ENCODE data around the gene TMEM184A.

Gene TMEM184A

GRCh38 chr7:1555813-1556543 lies at the start of gene TMEM184A:
Gene TMEM184A, minus strand, starts transcription at chr7:1556205. Its CDS starts 721 bp downstream, at chr7:1555484.
- no peak for DNase-seq

GRCh38 chr7:1604383-1604782 lies 48.4 kb upstream of the TMEM184A start:
- DNase-seq = no peak

GRCh38 chr7:1603346-1604225 lies 47.6 kb upstream of the TMEM184A start:
- no peak for DNase-seq

GRCh38 chr7:1602386-1602785 lies 46.4 kb upstream of the TMEM184A start:
- no peak for DNase-seq

- DNase-seq = no peak
Measured at GRCh38 chr7:1601956-1602355, 46.0 kb upstream of the TMEM184A start.

- no peak for DNase-seq
Measured at GRCh38 chr7:1599640-1600395, 43.8 kb upstream of the TMEM184A start.

- no peak for DNase-seq
Measured at GRCh38 chr7:1598961-1599639, 43.1 kb upstream of the TMEM184A start.

GRCh38 chr7:1598286-1598685 lies 42.3 kb upstream of the TMEM184A start:
- no peak for DNase-seq

GRCh38 chr7:1597791-1598190 lies 41.8 kb upstream of the TMEM184A start:
- DNase-seq = no peak

GRCh38 chr7:1597066-1597760 lies 41.2 kb upstream of the TMEM184A start:
- no peak for DNase-seq

- no peak for DNase-seq
Measured at GRCh38 chr7:1596181-1597043, 40.4 kb upstream of the TMEM184A start.

- no peak for DNase-seq
Measured at GRCh38 chr7:1595636-1596035, 39.6 kb upstream of the TMEM184A start.

- no peak for DNase-seq
Measured at GRCh38 chr7:1595027-1595426, 39.0 kb upstream of the TMEM184A start.

- DNase-seq = no peak
Measured at GRCh38 chr7:1593904-1594421, 38.0 kb upstream of the TMEM184A start.

- DNase-seq = no peak
Measured at GRCh38 chr7:1593091-1593866, 37.3 kb upstream of the TMEM184A start.

GRCh38 chr7:1592299-1592871 lies 36.4 kb upstream of the TMEM184A start:
- no peak for DNase-seq

- DNase-seq = no peak
Measured at GRCh38 chr7:1591876-1592275, 35.9 kb upstream of the TMEM184A start.

- no peak for DNase-seq
Measured at GRCh38 chr7:1591396-1591795, 35.4 kb upstream of the TMEM184A start.

GRCh38 chr7:1590887-1591286 lies 34.9 kb upstream of the TMEM184A start:
- DNase-seq = no peak

GRCh38 chr7:1590476-1590875 lies 34.5 kb upstream of the TMEM184A start:
- DNase-seq = no peak

Measured in NCI-H1048 (cell line).